ENCODE data around the gene ACBD4. TPM values are rescaled to one million over a fixed set of nuclear protein-coding genes. Genes with fewer than 3 reads are reported as not detected.

ACBD4 gene
- total and polyA plus RNA-seq, 2 of the 13 experiments (the other 11 are each of a cell fraction or from before 2014, with no cell fraction given): 16.1 to 26.9 TPM

DNA sequence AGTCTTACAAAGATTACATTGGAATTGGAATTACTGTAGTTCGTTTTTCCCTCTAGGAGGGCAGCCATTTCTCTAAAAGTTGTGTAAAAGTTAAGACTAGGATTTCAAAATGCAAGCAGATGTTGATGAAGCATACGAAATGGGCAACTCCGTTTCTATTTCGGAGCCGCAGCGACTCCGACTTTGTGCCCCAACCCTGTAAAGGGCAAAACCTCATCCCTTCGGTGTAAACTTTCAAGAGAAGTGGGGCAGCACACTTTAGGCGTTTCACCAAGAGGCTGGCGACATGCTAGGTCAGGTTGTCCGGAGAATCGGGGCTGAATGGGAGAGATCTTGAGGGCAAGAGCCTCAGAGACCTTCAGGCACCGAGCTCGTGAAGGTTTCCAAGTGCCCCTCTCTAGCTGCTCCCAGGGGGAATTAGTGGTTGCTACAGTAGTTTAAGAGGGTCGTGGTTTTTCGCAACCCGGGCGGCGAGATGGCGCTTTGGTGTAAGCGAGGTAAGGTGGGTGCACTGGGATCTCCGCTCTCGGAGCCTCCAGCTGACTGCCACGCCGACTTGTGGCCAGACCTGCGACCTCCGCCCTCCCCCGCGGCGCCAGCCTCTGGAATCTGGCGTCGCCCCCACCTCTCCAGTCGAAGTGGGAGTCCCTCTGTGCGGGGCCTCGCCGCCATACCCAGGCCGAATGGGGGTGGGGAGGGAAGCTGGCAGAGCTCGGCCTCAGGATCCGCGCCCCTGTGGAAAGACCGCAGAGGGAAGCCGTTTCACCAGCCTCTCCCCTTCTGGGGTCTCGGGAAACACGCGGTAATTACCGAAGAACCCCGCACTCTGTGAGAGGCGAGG, 25.2 kb downstream of the ACBD4 start (continued):
- peak; percentile 95 for TF ChIP-seq ZBTB37 (CRISPR knock-in tag; IDR thresholded peaks at IDR 0.05)
- TF ChIP-seq TGIF2 (CRISPR knock-in tag; IDR thresholded peaks at IDR 0.05): peak; percentile 56; the same call in 1 of the 2 replicates
- no peak for TF ChIP-seq PTBP1 (IDR thresholded peaks at IDR 0.05; ENCODE audit: low read depth, low read length, poor library complexity, severe bottlenecking)
- TF ChIP-seq, protein P1, sequence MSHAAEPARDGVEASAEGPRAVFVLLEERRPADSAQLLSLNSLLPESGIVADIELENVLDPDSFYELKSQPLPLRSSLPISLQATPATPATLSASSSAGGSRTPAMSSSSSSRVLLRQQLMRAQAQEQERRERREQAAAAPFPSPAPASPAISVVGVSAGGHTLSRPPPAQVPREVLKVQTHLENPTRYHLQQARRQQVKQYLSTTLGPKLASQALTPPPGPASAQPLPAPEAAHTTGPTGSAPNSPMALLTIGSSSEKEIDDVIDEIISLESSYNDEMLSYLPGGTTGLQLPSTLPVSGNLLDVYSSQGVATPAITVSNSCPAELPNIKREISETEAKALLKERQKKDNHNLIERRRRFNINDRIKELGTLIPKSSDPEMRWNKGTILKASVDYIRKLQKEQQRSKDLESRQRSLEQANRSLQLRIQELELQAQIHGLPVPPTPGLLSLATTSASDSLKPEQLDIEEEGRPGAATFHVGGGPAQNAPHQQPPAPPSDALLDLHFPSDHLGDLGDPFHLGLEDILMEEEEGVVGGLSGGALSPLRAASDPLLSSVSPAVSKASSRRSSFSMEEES (CRISPR knock-in tag; IDR thresholded peaks at IDR 0.05): no peak
- no peak for TF ChIP-seq PLRG1 (conservative IDR thresholded peaks at IDR 0.05)
- peak; percentile 73; the same call in 1 of the 2 replicates for TF ChIP-seq MEF2D (CRISPR knock-in tag; IDR thresholded peaks at IDR 0.05)
- TF ChIP-seq FOXA3 (CRISPR knock-in tag; IDR thresholded peaks at IDR 0.05): no peak
- 0 out of 2 replicates have a peak, but pooled peaks have one; percentile 79 for TF ChIP-seq ZNF317 (CRISPR knock-in tag; IDR thresholded peaks at IDR 0.05)
- TF ChIP-seq ZSCAN20 (CRISPR knock-in tag; IDR thresholded peaks at IDR 0.05; ENCODE audit: borderline replicate concordance): peak; percentile 95
- 0 out of 2 replicates have a peak, but pooled peaks have one; percentile 10 for TF ChIP-seq GTF2F1 (IDR thresholded peaks at IDR 0.05; ENCODE audit: low read length)
- peak; percentile 92 for TF ChIP-seq FOXC1 (CRISPR knock-in tag; IDR thresholded peaks at IDR 0.05; ENCODE audit: borderline replicate concordance)
- TF ChIP-seq MED1 (CRISPR knock-in tag; IDR thresholded peaks at IDR 0.05): peak; percentile 63; the same call in 1 of the 2 replicates
- no peak for TF ChIP-seq GLI4 (CRISPR knock-in tag; IDR thresholded peaks at IDR 0.05; ENCODE audit: borderline replicate concordance)
- TF ChIP-seq ZEB1 (IDR thresholded peaks at IDR 0.05; ENCODE audit: insufficient replicate concordance, low read depth): no peak
- TF ChIP-seq NFYC (CRISPR knock-in tag; IDR thresholded peaks at IDR 0.05): no peak
- no peak for TF ChIP-seq SOX13 (IDR thresholded peaks at IDR 0.05)
- TF ChIP-seq SOX13 (CRISPR knock-in tag; conservative IDR thresholded peaks at IDR 0.05 in 1 of 2, IDR thresholded peaks at IDR 0.05 in 1 of 2): peak; percentile 41 to 48; a peak in 1 of 4 replicates
- TF ChIP-seq, protein P2, sequence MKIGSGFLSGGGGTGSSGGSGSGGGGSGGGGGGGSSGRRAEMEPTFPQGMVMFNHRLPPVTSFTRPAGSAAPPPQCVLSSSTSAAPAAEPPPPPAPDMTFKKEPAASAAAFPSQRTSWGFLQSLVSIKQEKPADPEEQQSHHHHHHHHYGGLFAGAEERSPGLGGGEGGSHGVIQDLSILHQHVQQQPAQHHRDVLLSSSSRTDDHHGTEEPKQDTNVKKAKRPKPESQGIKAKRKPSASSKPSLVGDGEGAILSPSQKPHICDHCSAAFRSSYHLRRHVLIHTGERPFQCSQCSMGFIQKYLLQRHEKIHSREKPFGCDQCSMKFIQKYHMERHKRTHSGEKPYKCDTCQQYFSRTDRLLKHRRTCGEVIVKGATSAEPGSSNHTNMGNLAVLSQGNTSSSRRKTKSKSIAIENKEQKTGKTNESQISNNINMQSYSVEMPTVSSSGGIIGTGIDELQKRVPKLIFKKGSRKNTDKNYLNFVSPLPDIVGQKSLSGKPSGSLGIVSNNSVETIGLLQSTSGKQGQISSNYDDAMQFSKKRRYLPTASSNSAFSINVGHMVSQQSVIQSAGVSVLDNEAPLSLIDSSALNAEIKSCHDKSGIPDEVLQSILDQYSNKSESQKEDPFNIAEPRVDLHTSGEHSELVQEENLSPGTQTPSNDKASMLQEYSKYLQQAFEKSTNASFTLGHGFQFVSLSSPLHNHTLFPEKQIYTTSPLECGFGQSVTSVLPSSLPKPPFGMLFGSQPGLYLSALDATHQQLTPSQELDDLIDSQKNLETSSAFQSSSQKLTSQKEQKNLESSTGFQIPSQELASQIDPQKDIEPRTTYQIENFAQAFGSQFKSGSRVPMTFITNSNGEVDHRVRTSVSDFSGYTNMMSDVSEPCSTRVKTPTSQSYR (CRISPR knock-in tag; IDR thresholded peaks at IDR 0.05; ENCODE audit: borderline replicate concordance): peak; percentile 90
- TF ChIP-seq DNMT1 (CRISPR knock-in tag; IDR thresholded peaks at IDR 0.05): no peak
- no peak for TF ChIP-seq ZNF850 (CRISPR knock-in tag; conservative IDR thresholded peaks at IDR 0.05)
- peak; percentile 42; the same call in 1 of the 2 replicates for TF ChIP-seq PAX8 (CRISPR knock-in tag; IDR thresholded peaks at IDR 0.05; ENCODE audit: borderline replicate concordance)
- peak; percentile 37; the same call in 1 of the 2 replicates for TF ChIP-seq JUN (CRISPR knock-in tag; IDR thresholded peaks at IDR 0.05)
- TF ChIP-seq ZNF20 (CRISPR knock-in tag; IDR thresholded peaks at IDR 0.05): peak; percentile 80; the same call in 1 of the 2 replicates
